GM21447 (cell line): Measurements from ENCODE around the gene SLC4A1AP.

Source experiments
- ATAC-seq: cut with Tn5 transposase; IDR thresholded peaks from one replicate; pipeline ENCODE4 v1.9.1; 2021; ENCODE audit not compliant: unreplicated experiment

SLC4A1AP gene

GRCh38 chr2:27720004-27720551 is 56.4 kb downstream of the SLC4A1AP start:
- ATAC-seq, result no peak

GRCh38 chr2:27721335-27721734 is 57.6 kb downstream of the SLC4A1AP start:
- ATAC-seq, result no peak

- ATAC-seq, result no peak
Observed at GRCh38 chr2:27721884-27722485, 58.3 kb downstream of the SLC4A1AP start.

GRCh38 chr2:27723372-27724144 is 59.9 kb downstream of the SLC4A1AP start:
- no peak for ATAC-seq

GRCh38 chr2:27724191-27724590 is 60.5 kb downstream of the SLC4A1AP start:
- no peak for ATAC-seq

- ATAC-seq, result no peak
Observed at GRCh38 chr2:27724905-27725701, 61.4 kb downstream of the SLC4A1AP start.

GRCh38 chr2:27727257-27727656 is 63.6 kb downstream of the SLC4A1AP start:
- no peak for ATAC-seq

GRCh38 chr2:27728081-27728858 is 64.6 kb downstream of the SLC4A1AP start:
- ATAC-seq, result no peak

- ATAC-seq, result no peak
Observed at GRCh38 chr2:27729198-27729597, 65.5 kb downstream of the SLC4A1AP start.

GRCh38 chr2:27729614-27730013 is 65.9 kb downstream of the SLC4A1AP start:
- no peak for ATAC-seq

- no peak for ATAC-seq
Observed at GRCh38 chr2:27730261-27730662, 66.6 kb downstream of the SLC4A1AP start.

GRCh38 chr2:27730980-27731691 is 67.4 kb downstream of the SLC4A1AP start:
- ATAC-seq, result no peak

GRCh38 chr2:27734305-27734704 is 70.6 kb downstream of the SLC4A1AP start:
- ATAC-seq, result no peak

GRCh38 chr2:27735263-27735904 is 71.7 kb downstream of the SLC4A1AP start:
- ATAC-seq, result no peak

- no peak for ATAC-seq
Observed at GRCh38 chr2:27736031-27736889, 72.6 kb downstream of the SLC4A1AP start.

- no peak for ATAC-seq
Observed at GRCh38 chr2:27736890-27737204, 73.2 kb downstream of the SLC4A1AP start.

- ATAC-seq, result no peak
Observed at GRCh38 chr2:27737676-27738348, 74.1 kb downstream of the SLC4A1AP start.

- ATAC-seq, result no peak
Observed at GRCh38 chr2:27738349-27739057, 74.8 kb downstream of the SLC4A1AP start.
